GM12891 (cell line): ENCODE results near the gene FTO.

Experiments
- POLR2A ChIP-seq: IDR thresholded peaks from 2 replicates; pipeline ENCODE4 v1.6.1; 2011; ENCODE audit warnings: low read depth, low read length, control low read depth
- POLR2AphosphoS5 ChIP-seq: IDR thresholded peaks from 2 replicates; pipeline ENCODE4 v1.6.1; 2011; ENCODE audit warnings: low read depth, low read length, control low read depth
- SPI1 ChIP-seq: IDR thresholded peaks from 2 replicates; pipeline ENCODE4 v1.6.1; 2011; ENCODE audit warnings: low read depth, low read length, control low read depth
- TAF1 ChIP-seq: IDR thresholded peaks from 2 replicates; pipeline ENCODE4 v1.6.1; 2011; ENCODE audit warnings: low read depth, low read length, control low read depth

GRCh38 chr16:54159490-54160080 is 455.6 kb downstream of the FTO start:
- TF ChIP-seq TAF1 = no peak
- TF ChIP-seq POLR2A = no peak
- no peak for TF ChIP-seq POLR2AphosphoS5
- no peak for TF ChIP-seq SPI1
